BE2C (cell line): ENCODE measurements around the gene LRBA.

Experiments used
- DNase-seq: peaks from one replicate; pipeline ENCODE4 v3.0.0-alpha.2; 2020
- H3K27me3 ChIP-seq: fragments of 250-450 bp; sonication (Bioruptor Pico); 2 replicates; pipeline ENCODE4 v1.5.1; 2020; ENCODE audit warnings: mild to moderate bottlenecking
- H3K36me3 ChIP-seq: fragments of 250-450 bp; sonication (Bioruptor Pico); 2 replicates; pipeline ENCODE4 v1.5.1; 2020; ENCODE audit warnings: mild to moderate bottlenecking
- H3K4me1 ChIP-seq: fragments of 250-450 bp; sonication (Bioruptor Pico); 2 replicates; pipeline ENCODE4 v1.5.1; 2020
- H3K4me3 ChIP-seq: 2 replicates; pipeline ENCODE4 v1.5.1; 2011; ENCODE audit warnings: low read depth, low read length
- H3K9me3 ChIP-seq: fragments of 250-450 bp; sonication (Bioruptor Pico); 2 replicates; pipeline ENCODE4 v1.5.1; 2020
- CTCF ChIP-seq: IDR thresholded peaks from 2 replicates; pipeline ENCODE4 v1.5.1; 2012; ENCODE audit warnings: mild to moderate bottlenecking, low read depth, low read length

The LRBA gene

GRCh38 chr4:150366487-150366999 lies 648.5 kb downstream of the LRBA start:
- Histone ChIP-seq H3K36me3 (peaks cover 2% of the 10 kb centered on the region; the same call in 1 of the 2 replicates), H3K27me3 (no peaks in the 10 kb centered on the region), H3K9me3 (no peaks in the 10 kb centered on the region), H3K4me3 (peak overlapping the region; percentile 22), H3K4me1 (peaks cover 48% of the 10 kb centered on the region)
- DNase-seq = peak; percentile 85
- no peak for TF ChIP-seq CTCF

DNA sequence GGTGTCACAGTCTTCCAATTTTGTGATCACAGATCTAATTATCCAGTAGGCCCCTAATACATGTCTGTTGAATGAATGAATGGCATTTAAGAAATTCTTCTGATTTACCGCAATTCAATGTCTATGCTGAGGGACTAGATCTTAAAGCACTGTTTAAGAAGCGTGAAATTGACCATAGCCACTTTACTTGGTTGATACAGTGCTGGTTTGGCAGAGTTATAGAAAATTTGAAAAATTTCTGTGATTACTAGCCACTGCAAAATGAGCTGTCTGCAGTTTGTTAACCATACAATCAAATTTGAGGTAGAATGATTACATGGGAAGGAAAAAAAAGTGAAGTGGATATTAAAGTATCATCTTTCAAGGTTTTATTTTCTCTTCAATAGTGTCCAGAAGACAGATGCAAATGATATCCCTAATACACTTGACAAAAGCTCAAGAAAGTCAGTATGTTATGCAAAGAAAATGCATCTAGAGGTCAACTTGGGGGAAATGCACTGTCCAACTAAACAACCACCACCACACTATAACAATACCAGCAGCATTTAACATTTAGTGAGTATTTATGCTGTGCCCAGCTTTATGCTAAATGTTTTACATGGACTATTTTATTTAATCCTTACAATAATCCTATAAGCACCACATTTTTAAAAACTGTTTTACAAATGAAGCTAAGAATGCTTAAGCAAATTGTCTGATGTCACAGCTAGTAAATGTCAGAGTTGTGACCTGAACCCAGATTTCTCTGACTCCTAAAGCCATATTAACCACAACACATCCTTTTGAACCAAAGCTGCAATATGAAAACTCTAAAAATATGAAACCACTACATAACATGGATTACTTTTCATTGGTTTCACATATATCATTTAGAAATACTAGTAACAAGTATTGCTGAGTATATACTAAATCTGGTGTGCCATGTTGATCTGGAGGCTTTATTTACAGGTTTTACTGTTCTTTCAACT lies 651.1 kb downstream of the LRBA start:
- no peaks in the 10 kb centered on the region for H3K9me3 ChIP-seq
- peaks cover 2% of the 10 kb centered on the region; the same call in 1 of the 2 replicates for H3K36me3 ChIP-seq
- no peaks in the 10 kb centered on the region for H3K27me3 ChIP-seq
- no peak for DNase-seq
- no peak overlapping the region for H3K4me3 ChIP-seq
- no peak for TF ChIP-seq CTCF
- H3K4me1 ChIP-seq = peaks cover 49% of the 10 kb centered on the region

- Histone ChIP-seq H3K36me3 (peaks cover 2% of the 10 kb centered on the region; the same call in 1 of the 2 replicates), H3K4me1 (peaks cover 57% of the 10 kb centered on the region), H3K27me3 (no peaks in the 10 kb centered on the region), H3K9me3 (no peaks in the 10 kb centered on the region), H3K4me3 (no peak overlapping the region)
- peak; percentile 37 for DNase-seq
- TF ChIP-seq CTCF = no peak
Observed at GRCh38 chr4:150358691-150359090, 656.4 kb downstream of the LRBA start.

- no peak for TF ChIP-seq CTCF
- no peak for DNase-seq
- Histone ChIP-seq H3K27me3 (no peaks in the 10 kb centered on the region), H3K36me3 (peaks cover 2% of the 10 kb centered on the region; the same call in 1 of the 2 replicates), H3K9me3 (no peaks in the 10 kb centered on the region), H3K4me3 (no peak overlapping the region), H3K4me1 (peaks cover 59% of the 10 kb centered on the region)
Observed at GRCh38 chr4:150357829-150358228, 657.3 kb downstream of the LRBA start.

- Histone ChIP-seq H3K4me1 (peaks cover 57% of the 10 kb centered on the region), H3K27me3 (no peaks in the 10 kb centered on the region), H3K36me3 (no peaks in the 10 kb centered on the region), H3K9me3 (no peaks in the 10 kb centered on the region), H3K4me3 (no peak overlapping the region)
- TF ChIP-seq CTCF = no peak
- DNase-seq = no peak
Observed at GRCh38 chr4:150355858-150356455, 659.1 kb downstream of the LRBA start.

DNA sequence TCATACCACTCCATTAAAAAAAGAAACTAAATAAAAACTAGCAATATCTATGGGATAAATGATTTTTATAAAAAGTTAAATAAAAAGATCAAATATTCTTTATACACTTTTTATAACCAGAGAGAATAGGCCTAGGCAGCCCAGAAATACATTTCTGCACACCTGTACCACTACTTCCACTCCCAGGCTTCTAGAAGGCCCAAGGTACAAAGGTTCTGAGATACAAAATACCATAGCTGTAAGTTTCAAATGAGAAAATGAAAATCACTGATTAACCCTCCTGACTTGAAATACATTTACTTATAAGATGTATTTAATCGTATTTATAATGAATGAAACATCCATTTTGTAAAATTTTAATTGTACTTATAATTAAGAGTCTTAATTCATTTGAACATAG lies 659.7 kb downstream of the LRBA start:
- H3K4me3 ChIP-seq = no peak overlapping the region
- no peaks in the 10 kb centered on the region for H3K27me3 ChIP-seq
- no peak for TF ChIP-seq CTCF
- no peaks in the 10 kb centered on the region for H3K9me3 ChIP-seq
- H3K4me1 ChIP-seq = peaks cover 53% of the 10 kb centered on the region
- peaks cover 2% of the 10 kb centered on the region for H3K36me3 ChIP-seq
- DNase-seq = no peak
